GM11168 (cell line): ENCODE results near the gene GBP2.
"Not testable (repeated sequence)": the region's sequence is repeated elsewhere in the genome, so short reads cannot be mapped to it uniquely, and the experiment has no call there.

ENCODE experiments used
- in situ Hi-C: fragments of 300-500 bp; cut with MboI; formaldehyde crosslinking; loops from one replicate; pipeline ENCODE4 v1.12.0; 2022; ENCODE audit warnings: low sequenced_read_pairs; ENCODE audit not compliant: unreplicated experiment

The GBP2 gene

DNA sequence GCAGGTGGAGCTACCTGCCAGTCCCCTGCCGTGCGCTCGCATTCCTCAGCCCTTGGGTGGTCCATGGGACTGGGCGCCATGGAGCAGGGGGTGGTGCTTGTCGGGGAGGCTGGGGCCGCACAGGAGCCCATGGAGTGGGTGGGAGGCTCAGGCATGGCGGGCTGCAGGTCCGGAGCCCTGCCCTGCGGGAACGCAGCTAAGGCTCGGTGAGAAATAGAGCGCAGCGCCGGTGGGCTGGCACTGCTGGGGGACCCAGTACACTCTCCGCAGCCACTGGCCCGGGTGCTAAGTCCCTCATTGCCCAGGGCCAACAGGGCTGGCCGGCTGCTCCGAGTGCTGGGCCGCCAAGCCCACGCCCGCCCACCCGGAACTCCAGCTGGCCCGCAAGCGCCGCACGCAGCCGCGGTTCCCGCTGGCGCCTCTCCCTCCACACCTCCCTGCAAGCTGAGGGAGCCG, 2.1 kb upstream of the GBP2 start:
- in situ Hi-C loops, result not testable (repeated sequence)

DNA sequence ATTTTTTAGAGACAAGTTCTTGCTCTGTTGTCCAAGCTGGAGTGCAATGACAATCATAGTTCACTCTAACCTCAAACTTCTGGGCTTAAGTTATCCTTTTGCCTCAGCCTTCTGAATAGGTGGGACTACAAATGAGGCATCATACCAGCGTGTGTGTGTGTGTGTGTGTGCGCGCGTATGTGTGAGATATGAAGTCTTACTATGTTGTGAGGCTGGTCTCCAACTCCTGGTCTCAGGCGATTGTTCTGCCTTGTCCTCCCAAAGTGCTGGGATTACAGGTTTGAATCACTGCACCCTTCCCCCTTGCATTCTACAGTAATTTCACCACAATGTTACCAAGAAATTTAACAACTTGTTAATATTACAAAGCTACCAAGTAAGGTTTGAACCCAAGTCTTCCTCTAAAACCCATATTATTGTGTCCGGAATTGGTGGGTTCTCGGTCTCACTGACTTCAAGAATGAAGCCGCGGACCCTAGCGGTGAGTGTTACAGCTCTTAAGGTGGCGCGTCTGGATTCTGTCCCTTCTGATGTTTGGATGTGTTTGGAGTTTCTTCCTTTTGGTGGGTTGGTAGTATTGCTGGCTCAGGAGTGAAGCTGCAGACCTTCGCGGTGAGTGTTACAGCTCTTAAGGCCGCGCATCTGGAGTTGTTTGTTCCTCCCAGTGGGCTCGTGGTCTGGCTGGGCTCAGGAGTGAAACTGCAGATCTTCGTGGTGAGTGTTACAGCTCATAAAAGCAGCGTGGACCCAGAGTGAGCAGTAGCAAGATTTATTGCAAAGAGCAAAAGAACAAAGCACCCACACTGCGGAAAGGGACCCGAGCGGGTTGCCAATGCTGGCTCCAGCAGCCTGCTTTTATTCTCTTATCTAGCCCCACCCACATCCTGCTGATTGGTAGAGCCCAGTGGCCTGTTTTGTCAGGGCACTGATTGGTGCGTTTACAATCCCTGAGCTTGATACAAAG, 970 bp upstream of the GBP2 start:
- in situ Hi-C loops, result not testable (repeated sequence)

DNA sequence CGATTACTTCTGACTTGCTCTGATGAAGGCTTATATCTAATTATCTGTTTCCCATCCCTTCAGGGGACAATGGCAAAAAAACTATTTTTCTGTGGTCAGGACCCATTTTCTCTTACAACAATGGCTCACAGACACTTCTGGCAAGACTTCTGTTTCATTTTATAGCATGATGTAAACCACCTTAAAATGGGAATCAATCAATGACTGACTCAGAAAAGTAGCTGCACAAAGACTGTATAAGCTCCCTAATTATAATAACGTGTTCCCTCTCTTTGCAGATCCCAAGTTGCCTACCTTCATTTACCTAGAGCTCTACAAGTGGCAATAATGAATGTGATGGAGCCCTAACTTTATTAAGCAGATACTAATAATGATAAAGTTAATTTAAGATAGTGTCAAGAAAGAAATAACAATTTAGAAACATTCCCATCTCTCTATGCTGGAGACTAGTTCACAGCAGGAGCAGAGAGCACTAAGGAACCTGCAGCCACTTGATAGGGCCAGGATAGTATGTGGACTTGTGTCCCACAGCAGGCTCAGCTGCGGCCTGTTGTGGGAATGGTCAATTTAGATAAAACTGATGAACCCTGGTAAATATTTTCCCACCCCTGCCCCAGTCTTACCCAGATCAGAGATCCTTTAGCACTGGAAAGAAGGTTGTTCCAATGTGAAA, 538 bp downstream of the GBP2 start:
- in situ Hi-C loops, result no loop called here

DNA sequence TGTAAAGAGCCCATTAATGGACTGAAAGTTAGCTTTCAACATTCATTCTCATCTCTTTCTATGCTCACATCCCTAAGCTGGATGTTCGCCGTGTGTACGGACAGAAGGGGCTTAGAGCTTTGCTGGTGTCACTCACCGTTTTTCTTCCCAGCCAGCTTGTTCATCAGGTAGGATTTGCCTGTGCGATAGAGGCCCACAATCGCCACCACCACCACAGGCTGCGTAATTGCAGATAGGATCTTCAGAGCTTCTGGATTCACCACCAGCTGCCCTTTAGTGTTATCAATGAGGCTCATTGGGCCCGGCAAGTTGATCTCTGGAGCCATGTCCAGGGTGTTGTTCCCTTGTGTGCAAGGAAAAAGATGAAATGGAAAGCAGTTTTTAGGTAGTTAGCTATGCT, 4.3 kb downstream of the GBP2 start:
- in situ Hi-C loops, result no loop called here

DNA sequence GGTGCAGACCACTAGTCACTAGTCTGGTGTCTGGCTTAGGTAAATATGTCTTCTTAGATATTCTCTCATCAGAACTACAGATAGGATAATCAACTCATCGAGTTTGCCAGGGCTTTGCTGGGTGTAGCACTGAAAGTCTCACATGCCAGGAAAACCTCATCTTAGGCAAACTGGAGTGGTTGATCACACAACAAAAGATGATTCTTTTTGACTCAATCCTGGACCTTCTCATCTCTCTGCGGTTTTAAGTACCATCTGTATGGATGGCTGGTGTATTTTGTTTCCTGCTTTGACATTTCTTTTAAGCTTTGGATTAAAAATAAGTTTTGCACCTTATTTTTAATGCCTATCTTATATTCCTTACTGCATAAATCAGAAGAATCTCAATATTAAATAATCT, 11.3 kb downstream of the GBP2 start:
- in situ Hi-C loops, result no loop called here

DNA sequence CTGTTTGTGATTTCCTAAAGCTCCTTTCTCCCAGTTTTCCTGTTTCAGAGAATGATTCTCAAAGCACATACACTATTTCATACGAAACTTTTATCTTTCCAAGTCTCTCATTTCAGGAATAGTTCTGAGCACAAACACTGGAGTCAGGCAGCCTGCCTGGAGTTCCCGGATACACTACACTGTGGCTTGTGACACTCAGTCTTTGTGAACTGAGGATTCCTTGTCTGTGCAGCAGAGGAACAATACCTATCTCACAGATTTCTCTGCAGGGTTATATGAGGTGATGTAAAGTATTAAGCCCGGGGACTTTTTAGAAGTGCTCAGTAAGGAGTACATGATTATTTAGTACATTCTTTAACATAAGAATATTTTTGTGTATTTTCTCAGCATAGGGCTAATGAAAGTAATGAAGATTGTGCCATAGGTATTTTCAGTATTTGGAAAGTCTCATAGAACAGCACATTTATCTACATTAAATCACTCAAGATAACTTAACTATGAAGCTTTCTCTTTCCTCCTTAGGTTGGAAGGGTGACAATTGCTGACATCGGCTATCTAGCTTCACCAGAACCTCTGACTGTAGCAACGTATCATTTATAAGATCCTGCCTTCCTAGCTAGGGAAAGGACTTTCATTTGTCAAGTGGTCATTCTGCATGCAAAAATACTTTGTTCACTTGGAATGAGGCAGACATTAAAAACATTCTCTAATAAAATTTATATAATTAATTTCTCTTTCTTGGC, 12.9 kb downstream of the GBP2 start:
- in situ Hi-C loops, result no loop called here

DNA sequence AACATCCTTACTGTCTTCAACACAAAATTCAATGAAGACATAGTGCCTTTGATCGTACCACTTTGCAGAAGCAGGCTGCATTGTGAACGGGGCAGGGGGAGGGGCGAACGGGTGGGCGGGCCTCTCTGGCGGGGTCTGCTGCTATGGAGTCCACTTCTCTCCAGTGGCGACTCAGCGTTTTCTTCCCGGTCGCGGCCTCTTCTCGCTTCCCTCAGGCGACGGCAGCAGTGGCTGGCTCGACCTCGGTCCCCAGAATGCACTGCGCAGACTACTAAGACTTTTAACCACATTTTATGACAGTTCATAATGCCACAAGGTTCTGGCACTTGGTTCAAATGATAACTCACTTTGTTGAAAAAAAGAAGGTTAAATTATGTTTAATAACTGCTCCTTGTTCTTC, 21.2 kb downstream of the GBP2 start:
- in situ Hi-C loops, result no loop called here

DNA sequence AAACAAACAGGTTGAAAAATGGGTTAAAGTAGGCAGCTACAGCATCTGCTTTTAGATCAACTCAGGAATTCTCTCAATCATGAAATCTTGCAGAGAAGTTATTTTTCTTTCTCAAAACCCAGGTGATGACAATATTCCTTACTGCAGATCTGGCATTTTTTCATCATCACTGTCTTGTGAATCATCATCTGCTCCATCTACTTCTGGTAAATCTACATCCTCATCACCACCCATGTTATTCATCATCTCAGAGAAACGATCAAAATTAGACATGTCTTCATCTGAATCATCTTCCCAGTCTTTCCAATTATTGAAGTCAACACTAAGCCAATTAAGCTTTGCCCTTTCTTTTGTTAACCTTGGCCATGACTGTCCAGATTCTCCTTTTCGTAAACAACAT, 21.8 kb downstream of the GBP2 start:
- in situ Hi-C loops, result no loop called here

DNA sequence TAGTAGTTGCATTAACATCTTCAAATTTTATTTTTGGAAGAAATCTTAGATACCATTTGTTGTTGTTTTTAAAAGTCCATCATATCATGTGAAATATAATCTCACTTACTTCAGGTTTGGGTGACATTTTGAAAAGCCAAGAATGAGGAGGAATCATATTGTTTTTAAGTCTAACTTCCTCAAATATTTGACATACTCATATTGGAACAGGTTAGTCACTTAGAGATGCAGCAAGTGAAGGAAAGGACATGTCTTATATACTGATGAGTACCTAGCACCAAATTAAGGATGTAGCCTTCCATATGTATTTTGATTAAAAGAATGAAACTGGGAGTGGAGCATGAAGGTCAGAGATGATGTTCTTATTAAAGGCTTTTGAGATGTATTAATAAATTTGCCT, 23.9 kb downstream of the GBP2 start:
- in situ Hi-C loops, result no loop called here

DNA sequence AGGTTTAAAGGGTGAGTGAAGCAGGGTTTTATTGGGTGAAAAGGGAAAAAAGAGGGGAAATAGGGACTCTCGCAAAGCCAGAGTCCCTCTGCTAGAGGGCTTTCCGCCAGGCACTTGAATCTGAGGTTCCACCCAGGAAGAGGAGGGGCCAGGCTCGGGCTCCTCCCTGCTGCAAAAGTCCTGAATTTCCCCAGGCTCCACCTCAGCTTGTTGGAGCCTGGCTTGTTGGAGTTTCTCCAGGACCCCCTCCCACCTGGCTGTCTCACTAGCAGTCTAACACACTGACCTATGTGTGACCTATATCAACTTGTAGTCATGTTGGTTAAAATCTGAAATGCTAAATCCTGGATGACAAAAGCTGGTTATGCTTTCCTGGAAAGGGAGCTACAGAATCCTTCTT, 25.5 kb downstream of the GBP2 start:
- in situ Hi-C loops, result no loop called here

DNA sequence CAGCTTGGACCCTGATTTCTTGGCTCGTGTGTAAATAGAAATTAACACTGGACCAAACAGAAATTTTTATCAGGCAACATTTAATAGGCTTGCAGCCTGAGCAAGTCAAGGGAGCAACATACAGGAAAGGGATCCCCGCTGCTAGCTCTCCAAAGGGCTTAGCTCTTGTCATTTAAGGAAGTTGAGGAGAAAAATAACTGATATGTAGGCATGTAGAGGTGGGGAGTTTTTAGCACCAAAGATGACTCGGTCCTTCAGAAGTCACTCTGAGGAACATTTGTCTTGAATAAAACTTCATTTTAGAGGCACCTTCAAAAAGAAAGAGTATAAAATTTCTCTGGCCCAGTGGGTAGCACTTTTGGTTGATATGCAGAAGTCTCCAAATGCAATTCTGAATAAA, 27.1 kb downstream of the GBP2 start:
- in situ Hi-C loops, result no loop called here

DNA sequence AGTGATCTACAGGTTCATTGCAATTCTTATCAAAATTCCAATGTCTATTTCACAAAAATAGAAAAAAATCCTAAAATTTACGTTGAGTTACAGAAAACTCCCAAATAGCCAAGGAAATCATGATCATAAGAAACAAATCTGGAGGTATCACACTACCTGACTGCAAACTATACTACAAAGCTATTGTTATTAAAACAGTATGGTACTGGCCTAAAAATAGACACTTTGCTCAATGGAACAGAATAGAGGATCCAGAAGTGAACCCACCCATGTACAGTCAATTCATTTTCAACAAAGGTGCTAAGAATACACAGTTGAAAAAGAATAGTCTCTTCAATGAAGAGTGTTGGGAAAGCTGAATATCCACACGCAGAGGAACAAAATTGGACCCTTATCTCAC, 30.2 kb downstream of the GBP2 start:
- in situ Hi-C loops, result no loop called here

DNA sequence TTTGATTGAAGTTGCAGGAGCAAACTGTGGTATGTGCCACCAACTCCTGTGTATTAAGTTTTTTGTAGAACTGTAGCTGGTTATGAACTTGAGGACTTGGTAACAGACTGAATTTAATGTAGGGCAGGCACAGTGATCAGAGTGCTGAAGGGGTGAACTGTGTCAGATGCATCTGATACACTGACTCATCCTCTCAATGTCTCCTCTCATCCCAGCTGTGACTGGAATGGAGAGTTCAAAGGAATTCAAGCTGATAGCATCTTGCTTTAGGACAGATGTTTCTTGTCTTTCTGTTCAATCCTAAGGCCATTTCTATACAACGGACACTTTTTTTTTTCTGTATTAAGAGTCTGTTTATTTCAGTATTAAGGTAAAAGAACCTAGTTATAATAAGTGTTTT, 36.0 kb downstream of the GBP2 start:
- in situ Hi-C loops, result no loop called here

DNA sequence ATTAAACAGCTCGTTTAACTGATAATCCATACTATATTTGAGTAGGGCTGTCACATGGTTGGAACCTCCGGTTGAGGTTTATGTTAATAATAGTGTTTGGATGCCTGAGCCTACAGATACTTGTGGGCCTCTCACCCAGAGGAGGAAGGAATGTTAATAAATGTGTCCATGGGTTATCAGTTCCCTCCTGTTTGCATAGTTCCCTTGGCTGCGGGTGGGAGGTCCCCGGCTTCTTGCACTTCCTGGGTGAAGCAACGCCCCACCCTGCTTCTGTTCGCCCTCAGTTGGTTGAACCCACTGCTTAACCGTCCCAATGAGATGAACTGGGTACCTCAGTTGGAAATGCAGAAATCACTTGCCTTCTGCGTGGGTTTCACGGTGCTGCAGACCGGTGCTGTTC, 37.3 kb downstream of the GBP2 start:
- in situ Hi-C loops, result no loop called here

DNA sequence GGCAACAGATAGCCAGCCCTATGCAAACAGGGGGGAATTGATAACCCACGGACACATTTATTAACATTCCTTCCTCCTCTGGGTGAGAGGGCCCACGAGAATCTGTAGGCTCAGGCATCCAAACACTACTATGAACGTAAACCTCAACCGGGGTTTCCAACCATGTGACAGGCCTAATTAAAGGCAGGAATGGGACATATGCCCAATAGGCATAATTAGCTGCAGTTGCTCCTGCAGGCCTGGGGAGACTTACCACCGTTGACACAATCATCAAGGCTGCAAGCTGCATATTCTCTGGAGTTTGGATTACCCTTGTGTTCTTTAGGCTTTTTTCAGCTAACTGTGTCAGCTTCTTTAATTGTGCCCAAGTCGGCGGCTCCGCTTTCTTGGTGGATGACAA, 38.7 kb downstream of the GBP2 start:
- in situ Hi-C loops, result no loop called here

DNA sequence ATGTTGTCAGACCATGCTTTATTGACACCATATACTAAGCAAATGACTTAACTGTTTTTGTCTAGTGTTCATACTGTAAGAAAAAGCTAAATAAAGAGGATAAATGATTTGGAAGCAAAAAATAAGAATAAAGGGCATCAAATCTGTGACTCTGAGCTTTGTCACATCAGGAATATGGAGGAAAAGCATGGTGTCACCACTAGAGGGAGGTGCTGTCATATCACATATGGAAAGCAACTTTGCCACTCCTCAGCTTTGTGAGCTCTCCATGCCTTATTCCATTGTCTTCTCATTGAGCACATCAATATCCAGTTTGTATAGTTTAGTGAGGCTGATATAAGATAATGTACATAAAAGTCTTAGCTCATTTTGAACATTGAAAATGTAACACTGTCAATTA, 40.1 kb downstream of the GBP2 start:
- in situ Hi-C loops, result no loop called here

DNA sequence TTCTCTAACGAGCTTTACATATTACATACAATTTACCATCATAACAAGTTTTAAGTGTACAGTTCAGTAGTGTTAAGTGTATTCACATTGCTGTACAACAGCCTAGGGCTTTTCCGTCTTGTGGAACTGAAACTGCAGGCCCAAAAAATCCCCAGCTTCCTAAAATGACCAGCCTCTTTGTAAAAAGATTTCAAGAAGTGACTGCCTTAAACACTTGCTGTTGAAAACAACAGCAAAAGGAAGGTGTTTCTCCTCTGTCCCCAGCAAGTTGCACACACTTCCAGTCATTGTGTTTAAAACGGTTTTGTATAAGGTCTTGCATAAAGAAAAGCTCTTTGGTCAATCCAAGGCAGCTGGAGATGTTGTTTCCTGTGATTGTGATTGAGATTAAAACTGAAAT, 44.9 kb downstream of the GBP2 start:
- in situ Hi-C loops, result no loop called here

DNA sequence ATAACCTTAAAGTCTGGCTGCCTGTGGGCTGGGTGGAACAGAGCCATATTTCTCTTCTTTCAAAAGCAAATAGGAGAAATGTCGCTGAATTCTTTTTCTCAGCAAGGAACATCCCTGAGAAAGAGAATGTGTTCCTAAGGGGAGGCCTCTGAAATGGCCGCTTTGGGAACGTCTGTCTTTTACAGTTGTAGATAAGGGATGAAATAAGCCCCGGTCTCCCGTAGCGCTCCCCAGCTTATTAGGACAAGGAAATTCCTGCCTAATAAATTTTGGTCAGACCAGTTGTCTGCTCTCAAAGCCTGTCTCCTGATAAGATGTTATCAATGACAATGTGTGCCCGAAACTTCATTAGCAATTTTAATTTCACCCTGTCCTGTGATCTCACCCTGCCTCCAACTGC, 45.8 kb downstream of the GBP2 start:
- in situ Hi-C loops, result not testable (repeated sequence)

DNA sequence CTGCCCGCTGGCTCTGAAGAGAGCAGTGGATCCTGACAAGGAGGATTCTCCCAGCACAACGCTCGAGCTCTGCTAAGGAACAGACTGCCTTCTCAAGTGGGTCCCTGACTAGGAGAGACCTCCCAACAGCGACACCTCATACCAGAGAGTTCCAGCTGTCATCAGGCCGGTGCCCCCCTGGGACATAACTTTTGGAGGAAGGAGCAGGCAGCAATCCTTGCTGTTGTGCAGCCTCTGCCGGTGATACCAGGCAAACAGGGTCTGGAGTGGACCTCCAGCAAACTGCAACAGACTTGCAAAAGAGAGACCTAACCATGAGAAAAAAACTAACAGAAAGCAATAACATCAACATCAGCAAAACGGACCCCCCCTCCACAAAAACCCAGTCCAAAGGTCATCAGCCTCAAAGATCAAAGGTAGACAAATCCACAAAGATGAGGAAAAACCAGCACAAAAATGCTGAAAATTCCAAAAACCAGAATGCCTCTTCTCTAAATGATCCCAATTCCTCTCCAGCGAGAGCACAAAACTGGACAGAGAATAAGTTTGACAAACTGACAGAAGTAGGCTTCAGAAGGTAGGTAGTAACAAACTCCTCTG, 53.3 kb downstream of the GBP2 start:
- in situ Hi-C loops, result not testable (repeated sequence)

DNA sequence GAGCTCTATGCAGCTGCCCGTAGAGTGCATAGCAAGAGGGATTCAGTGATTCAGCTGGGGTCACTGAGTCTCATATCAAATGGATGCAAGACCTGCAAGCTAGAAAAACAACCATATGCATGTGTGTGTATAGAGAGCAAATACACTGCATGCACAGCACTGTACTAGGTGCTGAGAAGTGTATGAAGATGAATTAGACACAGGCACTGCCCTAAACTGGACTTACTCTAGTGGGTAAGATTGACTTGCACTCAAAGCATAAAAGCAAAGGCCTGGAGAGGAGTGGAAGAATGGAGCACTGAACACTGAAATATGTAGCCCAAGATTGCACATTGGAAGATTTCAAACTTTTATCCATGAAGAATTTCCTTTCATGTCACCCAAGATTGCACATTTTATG, 55.4 kb downstream of the GBP2 start:
- in situ Hi-C loops, result no loop called here

DNA sequence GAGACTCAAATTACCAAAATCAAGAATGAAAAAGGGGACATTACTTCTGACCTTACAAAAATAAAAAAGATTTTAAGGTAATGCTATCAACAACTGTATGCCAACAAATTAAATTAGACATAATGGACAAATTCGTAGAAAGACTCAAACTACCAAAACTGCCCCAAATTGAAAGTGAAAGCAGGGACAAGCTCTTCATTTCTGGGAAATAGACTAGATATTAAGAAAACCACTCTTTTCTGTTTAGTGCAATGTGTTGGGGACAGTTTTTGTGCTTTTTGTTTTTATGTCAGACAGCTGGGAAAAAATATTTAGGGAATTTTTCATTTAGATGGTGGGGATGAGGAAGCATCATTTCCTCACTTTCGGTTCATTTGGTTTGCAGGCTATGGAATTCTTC, 56.0 kb downstream of the GBP2 start:
- in situ Hi-C loops, result no loop called here
